CD4-positive, alpha-beta T cell treated with Interleukin-6 at 100 ng/mL for 8 hours (primary cell): Measurements from ENCODE around the gene SLCO1B1.

Experiments used
- DNase-seq: peaks from one replicate; pipeline ENCODE4 v3.0.0-alpha.2; 2020; ENCODE audit warnings: mixed read lengths, low spot score

SLCO1B1 gene

DNA sequence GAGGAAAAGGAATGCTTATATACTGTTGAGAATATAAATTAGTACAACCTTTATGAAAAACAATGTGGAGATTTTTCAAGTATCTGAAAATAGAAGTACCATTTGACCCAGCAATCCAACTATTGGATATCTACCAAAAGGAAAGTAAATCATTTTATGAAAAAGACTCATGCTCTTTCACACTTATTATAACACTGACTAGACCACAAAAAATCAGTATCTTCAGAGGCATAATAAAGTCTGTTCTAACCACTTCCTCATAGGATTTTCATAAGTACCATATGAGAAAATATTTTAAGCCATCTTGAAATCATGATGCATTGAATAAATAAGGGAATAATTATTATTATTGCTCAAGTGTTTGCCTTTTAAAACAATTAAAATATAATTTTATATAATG is 90.8 kb downstream of the SLCO1B1 start:
- DNase-seq, result no peak

DNA sequence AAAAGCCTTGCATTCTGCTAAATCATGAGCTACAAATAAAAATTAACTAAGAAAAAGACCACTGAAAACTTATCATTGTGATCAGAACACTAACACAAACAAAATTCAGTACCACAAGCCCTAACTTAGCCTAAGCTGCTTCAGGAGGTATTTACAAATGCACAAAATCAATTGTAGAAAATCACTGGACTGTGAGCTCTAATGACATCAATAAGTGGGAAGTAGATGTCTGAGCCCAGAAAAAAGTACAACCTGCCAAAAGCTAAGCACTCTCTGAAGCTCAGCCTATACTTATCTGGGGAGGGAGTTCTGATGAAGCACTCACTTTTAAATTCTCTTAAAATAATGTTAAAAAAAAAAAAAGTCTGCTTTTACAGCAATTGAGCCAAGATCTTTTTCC is 92.9 kb downstream of the SLCO1B1 start:
- no peak for DNase-seq

DNA sequence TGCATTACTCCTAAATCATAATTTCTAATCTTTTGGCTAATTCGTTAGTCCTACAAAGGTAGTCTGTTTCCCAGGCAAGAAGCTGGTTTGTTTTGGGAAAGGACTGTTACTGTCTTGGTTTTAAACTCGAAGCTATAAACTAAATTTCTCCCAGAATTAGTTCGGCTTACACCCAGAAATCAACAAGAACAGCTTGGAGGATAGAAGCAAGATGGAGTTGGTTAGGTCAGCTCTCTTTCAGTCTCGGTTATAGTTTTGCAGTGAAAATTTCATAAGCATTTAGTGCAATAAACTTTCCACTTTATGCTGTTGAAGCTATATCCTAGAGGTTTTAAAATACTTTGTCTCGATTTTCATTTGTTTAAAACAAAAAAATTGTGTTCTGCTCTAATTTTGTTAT is 103.4 kb downstream of the SLCO1B1 start:
- no peak for DNase-seq

DNA sequence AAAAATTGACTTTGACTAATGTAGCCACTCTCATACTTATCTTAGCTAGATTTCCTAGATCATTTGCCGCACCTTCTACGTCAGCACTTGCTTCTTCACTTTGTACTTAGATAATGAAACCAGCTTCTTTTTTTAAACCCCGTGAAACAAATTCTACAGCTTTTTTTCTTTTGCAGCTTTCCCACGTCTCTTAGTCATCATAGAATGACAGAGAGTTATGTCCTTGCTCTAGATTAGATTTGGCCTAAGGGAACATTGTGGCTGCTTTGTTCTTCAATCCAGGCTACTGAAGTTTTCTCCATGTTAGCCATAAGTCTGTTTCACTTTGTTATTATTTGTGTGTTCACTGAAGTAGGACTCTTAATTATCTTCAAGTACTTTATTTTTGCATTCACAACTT is 108.9 kb downstream of the SLCO1B1 start:
- no peak for DNase-seq

DNA sequence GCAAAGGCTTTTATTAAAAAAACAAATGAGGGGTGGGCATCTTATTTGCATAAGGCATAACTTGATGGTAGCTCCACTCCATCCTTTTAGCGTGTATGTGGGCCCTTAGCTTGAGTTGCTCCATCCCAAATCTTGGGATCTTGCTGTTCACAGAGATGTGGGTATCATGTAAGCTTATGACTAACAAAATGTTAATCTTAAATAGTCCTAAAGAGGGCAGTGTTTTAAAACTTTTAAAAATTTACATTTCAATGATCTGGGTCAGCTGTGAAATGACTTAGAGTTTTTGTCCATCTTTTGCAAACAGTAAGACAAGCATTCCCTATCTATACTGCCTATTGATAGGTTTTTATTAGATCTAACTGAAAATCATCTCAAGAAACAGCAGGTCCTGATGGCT is 117.7 kb downstream of the SLCO1B1 start:
- no peak for DNase-seq

DNA sequence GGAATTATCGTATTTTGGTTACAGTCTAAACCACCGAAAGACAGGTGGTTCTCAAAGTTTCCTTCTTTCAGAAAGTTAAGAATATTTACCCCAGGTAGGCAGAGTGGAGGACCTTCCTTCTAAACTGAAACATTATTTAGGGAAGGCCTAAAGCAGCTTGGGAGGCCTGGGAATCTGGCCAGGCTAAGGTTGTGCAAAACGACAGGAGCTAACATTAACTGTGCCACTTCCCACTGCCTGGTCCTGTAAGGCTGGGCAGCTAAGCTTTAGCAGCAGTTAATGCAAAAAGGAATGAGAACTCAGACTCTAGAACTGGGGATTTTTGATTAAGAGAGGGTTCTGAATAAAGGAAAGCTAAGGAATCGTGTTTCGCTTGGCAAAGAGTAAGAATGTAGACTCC is 121.1 kb downstream of the SLCO1B1 start:
- no peak for DNase-seq

DNA sequence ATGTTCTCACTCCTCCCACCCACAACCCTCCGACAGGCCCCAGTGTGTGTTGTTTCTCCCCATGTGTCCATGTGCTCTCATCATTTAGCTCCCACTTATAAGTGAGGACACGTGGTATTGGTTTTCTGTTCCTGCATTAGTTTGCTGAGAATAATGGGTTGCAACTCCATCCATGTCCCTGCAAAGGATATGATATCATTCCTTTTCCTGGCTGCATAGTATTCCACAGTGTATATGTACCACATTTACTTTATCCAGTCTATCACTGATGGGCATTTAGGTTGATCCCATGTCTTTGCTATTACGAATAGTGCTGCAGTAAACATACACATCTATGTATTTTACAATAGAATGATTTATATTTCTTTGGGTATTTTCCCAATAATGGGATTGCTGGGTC is 126.2 kb downstream of the SLCO1B1 start:
- DNase-seq, result no peak

DNA sequence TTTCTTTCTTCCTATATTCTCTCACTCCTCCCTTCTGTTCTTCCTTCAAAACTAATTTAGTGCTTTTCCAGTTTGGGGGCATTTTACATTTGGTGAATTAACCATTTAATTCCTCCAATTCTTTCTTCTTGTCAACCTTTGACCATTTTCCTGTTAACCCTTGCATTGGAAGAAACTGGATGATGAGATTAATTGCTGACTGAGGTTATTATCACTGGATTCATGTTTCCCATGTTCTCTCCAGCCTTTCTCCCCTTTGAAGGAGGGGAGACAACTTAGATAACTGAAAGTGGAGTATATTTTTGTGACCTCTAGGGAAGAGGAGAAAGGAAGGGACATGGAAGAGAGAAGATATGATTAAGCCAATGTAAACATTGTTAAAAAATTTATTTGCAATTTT is 133.2 kb downstream of the SLCO1B1 start:
- DNase-seq, result no peak

DNA sequence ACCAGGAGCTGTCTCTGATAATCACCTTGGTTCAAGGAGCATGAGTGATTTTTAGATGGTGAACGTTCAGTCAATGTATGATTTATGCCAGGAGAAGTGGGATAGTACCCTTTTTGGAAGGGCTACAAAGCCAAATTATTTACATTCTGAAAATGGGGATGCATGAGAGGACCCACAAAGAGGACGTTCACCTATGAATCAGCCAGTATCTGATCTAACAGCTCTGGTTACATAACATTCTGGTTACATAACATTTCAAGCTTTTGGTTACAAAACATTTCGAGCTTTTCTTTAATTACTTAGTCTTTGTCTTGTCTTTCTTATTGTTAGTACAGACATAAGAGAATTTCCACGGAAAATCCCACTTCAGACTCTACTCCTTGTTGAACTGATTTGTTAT is 134.9 kb downstream of the SLCO1B1 start:
- DNase-seq, result no peak

DNA sequence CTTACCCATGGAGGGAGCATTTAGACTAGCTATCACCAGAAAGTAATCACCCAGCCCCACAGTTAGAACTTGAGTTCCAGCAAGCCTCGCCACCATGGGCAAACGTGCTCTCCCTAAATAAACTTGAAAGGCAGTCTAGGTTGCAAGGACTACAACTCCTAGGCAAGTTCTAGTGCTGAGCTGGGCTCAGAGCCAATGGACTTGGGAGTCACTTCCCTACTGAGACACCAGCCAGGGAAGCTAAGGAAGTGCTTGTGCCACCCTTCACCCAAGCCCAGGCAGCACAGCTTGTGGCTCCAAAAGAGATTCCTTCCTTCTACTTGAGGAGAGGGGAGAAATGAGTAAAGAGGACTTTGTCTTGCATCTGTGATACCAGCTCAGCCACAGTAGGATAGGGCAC is 145.8 kb downstream of the SLCO1B1 start:
- no peak for DNase-seq
